GM23248 (cell line): ENCODE measurements around the gene ETS1. TPM values are rescaled to one million over a fixed set of nuclear protein-coding genes. Genes with fewer than 3 reads are reported as not detected.

Experiments used
- DNase-seq: peaks from one replicate; pipeline ENCODE4 v3.0.0-alpha.2; 2015
- H2AFZ ChIP-seq: fragments of 200-600 bp; sonication (generic); 2 replicates; pipeline ENCODE4 v1.6.1; 2016; ENCODE audit warnings: antibody characterized with exemption
- H3F3A ChIP-seq: fragments of 200-600 bp; sonication (generic); 2 replicates; pipeline ENCODE4 v1.6.1; 2016; ENCODE audit warnings: mild to moderate bottlenecking, antibody characterized with exemption, mixed run types; ENCODE audit not compliant: insufficient read depth
- H3K27ac ChIP-seq: fragments of 200-600 bp; sonication (generic); 2 replicates; pipeline ENCODE4 v1.5.1; 2016; ENCODE audit warnings: mild to moderate bottlenecking
- H3K27me3 ChIP-seq: fragments of 200-600 bp; sonication (generic); replicated peaks from 2 replicates; pipeline ENCODE4 v1.6.1; 2016; ENCODE audit warnings: mild to moderate bottlenecking; ENCODE audit not compliant: insufficient read depth
- H3K36me3 ChIP-seq: fragments of 200-600 bp; sonication (generic); 2 replicates; pipeline ENCODE4 v1.6.1; 2016; ENCODE audit warnings: low read depth, mild to moderate bottlenecking
- H3K4me1 ChIP-seq: fragments of 200-600 bp; sonication (generic); 2 replicates; pipeline ENCODE4 v1.6.1; 2016; ENCODE audit warnings: mild to moderate bottlenecking; ENCODE audit not compliant: insufficient read depth
- H3K4me2 ChIP-seq: fragments of 200-600 bp; sonication (generic); one replicate; pipeline ENCODE4 v1.6.1; 2016; ENCODE audit warnings: mild to moderate bottlenecking; ENCODE audit not compliant: unreplicated experiment
- H3K4me3 ChIP-seq: fragments of 200-600 bp; sonication (generic); 2 replicates; pipeline ENCODE4 v1.5.1; 2016; ENCODE audit warnings: mild to moderate bottlenecking
- H3K79me2 ChIP-seq: fragments of 200-600 bp; sonication (generic); 2 replicates; pipeline ENCODE4 v1.6.1; 2016; ENCODE audit warnings: mild to moderate bottlenecking; ENCODE audit not compliant: insufficient read depth
- H3K9ac ChIP-seq: fragments of 200-600 bp; sonication (generic); 2 replicates; pipeline ENCODE4 v1.6.1; 2016; ENCODE audit warnings: mild to moderate bottlenecking
- H3K9me2 ChIP-seq: fragments of 200-600 bp; sonication (generic); 2 replicates; pipeline ENCODE4 v1.6.1; 2016; ENCODE audit warnings: mixed run types, mild to moderate bottlenecking, moderate library complexity; ENCODE audit not compliant: insufficient read depth
- H3K9me3 ChIP-seq: fragments of 200-600 bp; sonication (generic); one replicate; pipeline ENCODE4 v1.6.1; 2017; ENCODE audit warnings: low read depth
- H4K20me1 ChIP-seq: fragments of 200-600 bp; sonication (generic); 2 replicates; pipeline ENCODE4 v1.6.0; 2016; ENCODE audit not compliant: insufficient read depth
- EZH2 ChIP-seq: fragments of 200-600 bp; sonication (generic); IDR thresholded peaks from 2 replicates; pipeline ENCODE4 v1.6.1; 2018; ENCODE audit warnings: antibody characterized with exemption, mild to moderate bottlenecking; ENCODE audit not compliant: insufficient read depth, poor library complexity, severe bottlenecking
- EZH2phosphoT487 ChIP-seq: fragments of 200-600 bp; sonication (generic); IDR thresholded peaks from 2 replicates; pipeline ENCODE4 v1.6.1; 2018; ENCODE audit warnings: antibody characterized with exemption, moderate library complexity, mild to moderate bottlenecking, low read depth; ENCODE audit not compliant: insufficient read depth
- WGBS, 2 experiments: methylation state at CpG; one replicate each; pipeline ENCODE4 v1.1.6; 2015 to 2017; ENCODE audit warnings: low lambda C conversion rate in 2 of 2, low coverage in 1 of 2; ENCODE audit errors: missing lambda C conversion rate in 2 of 2; 5-methylcytosine and 5-hydroxymethylcytosine counted together
- in situ Hi-C: fragments of 300-500 bp; cut with MboI; formaldehyde crosslinking; loops from 2 replicates; pipeline ENCODE4 v1.15.0; 2020
- polyA plus RNA-seq: library from polyadenylated mRNA; unstranded; fragments of >200 nt; fragmentation: Nextera tagmentation; extraction: Ambion mirVana; gene quantifications from 2 replicates; pipeline ENCODE4 v1.2.1, GENCODE V29; 2016
- total RNA-seq: library from RNA; depleted of rRNA; stranded (reverse); fragments of >200 nt; shearing (Covaris generic); gene quantifications from 2 replicates; pipeline ENCODE4 v1.2.3, GENCODE V29; 2014

Gene ETS1
- total and polyA plus RNA-seq, 2 experiments from 2014 or later: 19.9 to 61.0 TPM

DNA sequence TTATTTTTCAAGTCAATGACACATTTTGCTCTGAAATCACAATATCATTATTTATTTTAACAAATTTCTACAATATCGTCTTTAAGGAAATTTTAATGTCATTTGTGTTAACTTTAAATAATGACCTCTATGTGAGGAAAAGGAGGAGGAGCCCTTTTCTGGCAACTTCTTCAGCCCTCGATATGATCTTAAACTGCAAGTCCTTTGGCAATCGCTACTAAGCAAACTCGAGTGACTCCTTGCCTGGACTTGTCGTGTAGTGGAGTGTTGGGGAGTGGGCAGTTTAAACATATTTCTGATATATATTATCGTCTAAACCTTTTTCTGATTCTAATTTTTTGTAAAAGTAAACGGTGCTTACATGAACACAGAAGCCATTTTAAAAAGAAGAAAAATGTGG is 16.7 kb downstream of the ETS1 start:
- no peak overlapping the region for H3K27ac ChIP-seq
- in situ Hi-C loops: no loop called here
- no peak overlapping the region for H3K4me2 ChIP-seq
- H3K4me3 ChIP-seq: no peak overlapping the region
- WGBS, 2 experiments: 68 to 72% methylated on average over 7 of the region's 7 CpGs
- no peak for TF ChIP-seq EZH2
- TF ChIP-seq EZH2phosphoT487: no peak
- no peak for DNase-seq
- H3K79me2 ChIP-seq: no peaks in the 10 kb centered on the region
- no peaks in the 10 kb centered on the region for H3F3A ChIP-seq
- H3K9me2 ChIP-seq: no peaks in the 10 kb centered on the region
- H4K20me1 ChIP-seq: no peaks in the 10 kb centered on the region
- no peaks in the 10 kb centered on the region for H3K9me3 ChIP-seq
- H3K4me1 ChIP-seq: no peaks in the 10 kb centered on the region
- H3K27me3 ChIP-seq: 0 out of 2 replicates have a peak, but pooled peaks cover 4% of the 10 kb centered on the region
- no peaks in the 10 kb centered on the region for H3K36me3 ChIP-seq
- H2AFZ ChIP-seq: no peak overlapping the region
- H3K9ac ChIP-seq: no peak overlapping the region

DNA sequence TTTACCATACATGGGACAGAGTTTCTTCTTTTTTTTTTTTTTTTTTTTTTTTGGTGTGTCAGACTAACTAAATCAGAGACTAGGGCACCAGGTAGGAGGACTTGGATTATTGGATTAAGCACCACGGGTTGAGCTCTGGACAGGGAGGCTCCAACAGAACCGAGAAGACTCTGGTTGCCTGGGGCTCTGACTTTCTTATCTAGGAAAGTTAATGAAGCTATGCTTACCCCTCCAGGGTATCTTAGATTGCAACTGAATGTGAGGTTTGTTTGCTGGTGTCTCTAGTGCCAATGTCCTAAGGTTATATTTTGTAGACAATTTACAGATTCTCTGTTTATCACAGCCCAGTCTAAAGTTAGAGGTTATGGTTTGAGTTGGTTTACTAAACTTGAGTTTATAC is 18.1 kb downstream of the ETS1 start:
- H2AFZ ChIP-seq: no peak overlapping the region
- H3K4me3 ChIP-seq: no peak overlapping the region
- no peaks in the 10 kb centered on the region for H4K20me1 ChIP-seq
- no peaks in the 10 kb centered on the region for H3K9me3 ChIP-seq
- no peaks in the 10 kb centered on the region for H3F3A ChIP-seq
- DNase-seq: no peak
- no peak overlapping the region for H3K9ac ChIP-seq
- 0 out of 2 replicates have a peak, but pooled peaks cover 4% of the 10 kb centered on the region for H3K27me3 ChIP-seq
- H3K4me2 ChIP-seq: no peak overlapping the region
- in situ Hi-C loops: no loop called here
- no peaks in the 10 kb centered on the region for H3K9me2 ChIP-seq
- H3K36me3 ChIP-seq: no peaks in the 10 kb centered on the region
- no peaks in the 10 kb centered on the region for H3K4me1 ChIP-seq
- H3K27ac ChIP-seq: no peak overlapping the region
- TF ChIP-seq EZH2phosphoT487 (no peak), EZH2 (no peak)
- 61 to 78% methylated on average over 2 of the region's 2 CpGs for WGBS, 2 experiments
- H3K79me2 ChIP-seq: no peaks in the 10 kb centered on the region

DNA sequence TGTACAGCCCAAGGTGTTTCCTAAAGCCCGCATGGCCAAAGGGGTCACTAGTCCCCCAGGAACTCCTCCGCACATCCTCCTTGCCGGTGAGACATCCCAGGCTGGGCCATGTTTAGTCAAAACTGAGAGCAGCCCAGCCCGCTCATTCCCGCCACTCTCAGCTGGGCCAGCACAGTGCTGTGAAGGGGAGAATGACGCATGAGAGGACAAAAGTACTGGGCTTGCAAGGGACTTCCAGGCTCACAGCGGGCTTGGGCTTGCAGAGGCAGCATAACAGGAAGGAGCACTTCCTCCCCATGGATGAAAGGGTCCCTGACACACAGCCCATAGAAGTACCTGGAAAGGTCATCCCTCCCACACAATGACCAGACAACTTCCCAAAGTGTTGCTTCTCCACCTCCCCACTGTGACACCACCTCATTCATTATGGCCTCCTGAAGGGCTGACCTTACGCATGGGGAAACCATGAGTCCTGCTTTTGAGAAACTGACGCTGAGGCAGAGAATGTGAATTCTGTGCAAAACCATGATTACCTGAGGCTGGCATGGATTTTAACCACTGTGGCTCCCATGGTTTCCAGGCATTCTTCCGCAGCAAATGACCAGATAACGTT is 19.1 kb downstream of the ETS1 start:
- TF ChIP-seq EZH2 (no peak), EZH2phosphoT487 (no peak)
- Histone ChIP-seq H3K79me2 (no peaks in the 10 kb centered on the region), H3K9ac (no peak overlapping the region), H3K4me2 (no peak overlapping the region), H2AFZ (no peak overlapping the region), H3K9me2 (no peaks in the 10 kb centered on the region), H4K20me1 (no peaks in the 10 kb centered on the region), H3K36me3 (no peaks in the 10 kb centered on the region), H3K27ac (no peak overlapping the region), H3K9me3 (no peaks in the 10 kb centered on the region), H3K4me3 (no peak overlapping the region), H3F3A (no peaks in the 10 kb centered on the region), H3K4me1 (no peaks in the 10 kb centered on the region), H3K27me3 (0 out of 2 replicates have a peak, but pooled peaks cover 4% of the 10 kb centered on the region)
- WGBS, 2 experiments: 91 to 95% methylated on average over 11 of the region's 11 CpGs
- no peak for DNase-seq
- in situ Hi-C loops: no loop called here

DNA sequence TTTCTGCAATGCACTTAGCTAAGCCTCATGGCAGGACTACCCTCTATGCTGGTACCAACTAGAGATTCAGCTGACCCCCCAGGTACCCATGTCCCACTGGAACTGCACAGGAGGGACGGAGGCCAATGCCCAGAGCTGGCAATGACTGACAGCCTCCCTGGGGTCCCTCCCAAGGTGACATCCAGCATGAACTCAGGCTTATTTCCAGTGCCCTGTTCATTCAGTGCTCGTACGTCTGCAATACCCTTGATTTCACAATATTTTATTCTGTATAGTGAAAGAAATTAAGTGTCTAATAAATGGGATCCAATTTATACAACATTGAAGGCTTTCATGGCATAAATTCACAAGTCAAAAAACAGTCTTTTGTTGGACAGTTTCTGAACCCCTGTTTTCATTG is 20.2 kb downstream of the ETS1 start:
- Histone ChIP-seq H3K9me3 (no peaks in the 10 kb centered on the region), H3K4me3 (no peak overlapping the region), H3K27ac (no peak overlapping the region), H3F3A (no peaks in the 10 kb centered on the region), H3K9me2 (no peaks in the 10 kb centered on the region), H4K20me1 (no peaks in the 10 kb centered on the region), H3K27me3 (no peaks in the 10 kb centered on the region), H3K9ac (no peak overlapping the region), H3K4me2 (no peak overlapping the region), H3K79me2 (no peaks in the 10 kb centered on the region), H3K36me3 (no peaks in the 10 kb centered on the region), H2AFZ (no peak overlapping the region), H3K4me1 (no peaks in the 10 kb centered on the region)
- 76 to 83% methylated on average over 3 of the region's 3 CpGs for WGBS, 2 experiments
- DNase-seq: no peak
- TF ChIP-seq EZH2phosphoT487: no peak
- no peak for TF ChIP-seq EZH2
- in situ Hi-C loops: no loop called here

DNA sequence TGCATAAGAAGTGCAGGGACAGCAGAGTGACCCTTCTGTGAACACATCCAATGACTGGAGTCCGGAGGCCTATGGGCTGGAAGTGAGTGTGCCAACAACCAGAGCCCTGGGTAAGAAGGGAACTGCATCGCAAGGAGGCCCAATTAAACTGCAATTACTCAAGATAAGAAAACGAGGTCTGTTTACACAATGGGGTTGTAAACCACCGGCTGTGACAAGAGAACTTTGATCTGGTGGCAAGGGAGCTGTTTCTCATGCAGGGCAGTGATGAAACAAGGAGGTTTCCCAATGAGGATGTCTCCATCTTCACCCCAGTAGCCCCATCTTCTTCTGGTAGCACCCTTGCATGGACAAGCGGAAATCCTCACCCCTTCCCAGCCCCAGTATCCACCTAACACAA is 21.5 kb downstream of the ETS1 start:
- TF ChIP-seq EZH2phosphoT487 (no peak), EZH2 (no peak)
- Histone ChIP-seq H3K4me1 (no peaks in the 10 kb centered on the region), H2AFZ (no peak overlapping the region), H3K9ac (no peak overlapping the region), H3F3A (no peaks in the 10 kb centered on the region), H3K4me2 (no peak overlapping the region), H3K4me3 (no peak overlapping the region), H4K20me1 (no peaks in the 10 kb centered on the region), H3K79me2 (no peaks in the 10 kb centered on the region), H3K9me3 (no peaks in the 10 kb centered on the region), H3K27ac (no peak overlapping the region), H3K9me2 (no peaks in the 10 kb centered on the region), H3K27me3 (0 out of 2 replicates have a peak, but pooled peaks cover 6% of the 10 kb centered on the region), H3K36me3 (no peaks in the 10 kb centered on the region)
- in situ Hi-C loops: no loop called here
- DNase-seq: no peak
- WGBS, 2 experiments: 71% methylated on average over 5 of the region's 5 CpGs
